ENCODE data around the gene NRDE2.

The NRDE2 gene

GRCh38 chr14:90308561-90308960, 23.2 kb downstream of the NRDE2 start:
- no peak for TF ChIP-seq CTCF (IDR thresholded peaks at IDR 0.05; ENCODE audit: control extremely low read depth, extremely low read depth, low read depth, missing control alignments)
- CTCF ChIA-PET: interaction anchor here (1.3 to 2.0 kb wide), 2 partner anchors 9 to 22 kb away, joined by 4 to 7 read pairs; no protein-coding TSS in a partner anchor
- POLR2A ChIA-PET: no interaction called here
- no peak for DNase-seq (ENCODE audit: extremely low spot score)

- DNase-seq (ENCODE audit: extremely low spot score): no peak
- POLR2A ChIA-PET: no interaction called here
- TF ChIP-seq CTCF (IDR thresholded peaks at IDR 0.05; ENCODE audit: control extremely low read depth, extremely low read depth, low read depth, missing control alignments): no peak
- CTCF ChIA-PET: interaction anchor here (0.8 to 1.4 kb wide), 2 partner anchors 12 to 24 kb away, joined by 3 to 5 read pairs; no protein-coding TSS in a partner anchor
These were observed 26.6 kb downstream of the NRDE2 start for GRCh38 chr14:90305176-90305601.

- no peak for TF ChIP-seq CTCF (IDR thresholded peaks at IDR 0.05; ENCODE audit: control extremely low read depth, extremely low read depth, low read depth, missing control alignments)
- no peak for DNase-seq (ENCODE audit: extremely low spot score)
- POLR2A ChIA-PET: no interaction called here
- CTCF ChIA-PET: interaction anchor here (0.8 kb wide), 1 partner anchor 23 kb away, joined by 3 read pairs; no protein-coding TSS in a partner anchor
These were observed 27.2 kb downstream of the NRDE2 start for GRCh38 chr14:90304502-90304901.

GRCh38 chr14:90303473-90303872, 28.3 kb downstream of the NRDE2 start:
- ChIA-PET CTCF (interaction anchor here (1.7 kb wide), 1 partner anchor 11 kb away, joined by 4 read pairs; no protein-coding TSS in a partner anchor), POLR2A (no interaction called here)
- no peak for TF ChIP-seq CTCF (IDR thresholded peaks at IDR 0.05; ENCODE audit: control extremely low read depth, extremely low read depth, low read depth, missing control alignments)
- no peak for DNase-seq (ENCODE audit: extremely low spot score)

- ChIA-PET CTCF (interaction anchor here (1.7 to 2.6 kb wide), 6 partner anchors 12 to 456 kb away, joined by 4 to 15 read pairs (median 10); no protein-coding TSS in a partner anchor), POLR2A (no interaction called here)
- TF ChIP-seq CTCF (IDR thresholded peaks at IDR 0.05; ENCODE audit: control extremely low read depth, extremely low read depth, low read depth, missing control alignments): no peak
- no peak for DNase-seq (ENCODE audit: extremely low spot score)
These were observed 29.0 kb downstream of the NRDE2 start for GRCh38 chr14:90302529-90303303.

- POLR2A ChIA-PET: no interaction called here
- CTCF ChIA-PET: interaction anchor here (0.7 to 2.6 kb wide), 13 partner anchors 11 to 459 kb away, joined by 3 to 15 read pairs (median 4); no protein-coding TSS in a partner anchor
- TF ChIP-seq CTCF (IDR thresholded peaks at IDR 0.05; ENCODE audit: control extremely low read depth, extremely low read depth, low read depth, missing control alignments): peak; percentile 41
- DNase-seq (ENCODE audit: extremely low spot score): no peak
These were observed 30.1 kb downstream of the NRDE2 start for GRCh38 chr14:90301668-90302090.

Data from GM10248 (cell line).